Activated T-helper 2 cell treated with anti-CD3 and anti-CD28 coated beads, Interferon-gamma antibody, Interleukin-2, Interleukin-4, amounts not matched to agents 10 μg/mL and 5 μg/mL and 100 μg/mL, durations not matched to agents 14 hours and 24 hours and 36 hours (primary cell): ENCODE measurements around the gene ACTRT2. TPM values are rescaled to one million over a fixed set of nuclear protein-coding genes. Genes with fewer than 3 reads are reported as not detected.

Source experiments
- DNase-seq: peaks from one replicate; pipeline ENCODE4 v3.0.0; 2021; ENCODE audit warnings: low spot score
- H3K27ac Mint-ChIP-seq: one replicate; pipeline ENCODE4 v1.8.0; 2021; ENCODE audit warnings: mixed read lengths
- H3K27me3 Mint-ChIP-seq: one replicate; pipeline ENCODE4 v1.8.0; 2021; ENCODE audit warnings: low read depth, mixed read lengths
- H3K36me3 Mint-ChIP-seq: one replicate; pipeline ENCODE4 v1.8.0; 2021; ENCODE audit warnings: low read depth, mixed read lengths
- H3K4me1 Mint-ChIP-seq: one replicate; pipeline ENCODE4 v1.8.0; 2021; ENCODE audit warnings: low read depth, mixed read lengths
- H3K4me3 Mint-ChIP-seq: one replicate; pipeline ENCODE4 v1.8.0; 2021; ENCODE audit warnings: low read depth, mild to moderate bottlenecking, moderate library complexity, mixed read lengths
- H3K9me3 Mint-ChIP-seq: one replicate; pipeline ENCODE4 v1.8.0; 2021; ENCODE audit warnings: mixed read lengths
- intact Hi-C: fragments of 100-400 bp; cut with micrococcal nuclease; formaldehyde crosslinking; loops from one replicate; pipeline ENCODE4 v1.15.1; 2023
- total RNA-seq: library from RNA; stranded (reverse); gene quantifications from 2 replicates; pipeline ENCODE4 v1.2.3, GENCODE V29; 2022

Gene ACTRT2
- total RNA-seq, 1 donor from 2014 or later, result not detected

- no peaks in the 10 kb centered on the region for H3K36me3 Mint-ChIP-seq
- H3K4me1 Mint-ChIP-seq, result no peaks in the 10 kb centered on the region
- no peak overlapping the region for H3K27ac Mint-ChIP-seq
- no peaks in the 10 kb centered on the region for H3K27me3 Mint-ChIP-seq
- H3K4me3 Mint-ChIP-seq, result no peak overlapping the region
- H3K9me3 Mint-ChIP-seq, result no peaks in the 10 kb centered on the region
- DNase-seq, result no peak
- intact Hi-C loops, result no loop called here
Measured at GRCh38 chr1:3038113-3038551, 16.9 kb downstream of the ACTRT2 start.

GRCh38 chr1:3038571-3039181 lies 17.4 kb downstream of the ACTRT2 start:
- no peak overlapping the region for H3K4me3 Mint-ChIP-seq
- H3K9me3 Mint-ChIP-seq, result no peaks in the 10 kb centered on the region
- no peak overlapping the region for H3K27ac Mint-ChIP-seq
- H3K36me3 Mint-ChIP-seq, result no peaks in the 10 kb centered on the region
- no peak for DNase-seq
- H3K27me3 Mint-ChIP-seq, result no peaks in the 10 kb centered on the region
- intact Hi-C loops, result no loop called here
- no peaks in the 10 kb centered on the region for H3K4me1 Mint-ChIP-seq

- H3K9me3 Mint-ChIP-seq, result no peaks in the 10 kb centered on the region
- no peaks in the 10 kb centered on the region for H3K4me1 Mint-ChIP-seq
- DNase-seq, result no peak
- H3K27me3 Mint-ChIP-seq, result no peaks in the 10 kb centered on the region
- no peak overlapping the region for H3K27ac Mint-ChIP-seq
- no peak overlapping the region for H3K4me3 Mint-ChIP-seq
- intact Hi-C loops, result no loop called here
- no peaks in the 10 kb centered on the region for H3K36me3 Mint-ChIP-seq
Measured at GRCh38 chr1:3040004-3040403, 18.7 kb downstream of the ACTRT2 start.

GRCh38 chr1:3042481-3042880 lies 21.2 kb downstream of the ACTRT2 start:
- Mint-ChIP-seq H3K9me3 (no peaks in the 10 kb centered on the region), H3K27me3 (peaks cover 3% of the 10 kb centered on the region), H3K27ac (no peak overlapping the region), H3K4me3 (no peak overlapping the region), H3K4me1 (no peaks in the 10 kb centered on the region), H3K36me3 (no peaks in the 10 kb centered on the region)
- DNase-seq, result no peak
- intact Hi-C loops, result no loop called here

GRCh38 chr1:3049164-3049563 lies 27.9 kb downstream of the ACTRT2 start:
- intact Hi-C loops, result no loop called here
- Mint-ChIP-seq H3K9me3 (peaks cover 6% of the 10 kb centered on the region), H3K27me3 (peaks cover 3% of the 10 kb centered on the region), H3K4me1 (no peaks in the 10 kb centered on the region), H3K27ac (no peak overlapping the region), H3K4me3 (no peak overlapping the region), H3K36me3 (no peaks in the 10 kb centered on the region)
- DNase-seq, result no peak

GRCh38 chr1:3049905-3050304 lies 28.6 kb downstream of the ACTRT2 start:
- intact Hi-C loops, result no loop called here
- DNase-seq, result no peak
- H3K27ac Mint-ChIP-seq, result no peak overlapping the region
- H3K9me3 Mint-ChIP-seq, result peaks cover 6% of the 10 kb centered on the region
- no peaks in the 10 kb centered on the region for H3K4me1 Mint-ChIP-seq
- H3K27me3 Mint-ChIP-seq, result peaks cover 3% of the 10 kb centered on the region
- no peaks in the 10 kb centered on the region for H3K36me3 Mint-ChIP-seq
- H3K4me3 Mint-ChIP-seq, result no peak overlapping the region

GRCh38 chr1:3050603-3051002 lies 29.3 kb downstream of the ACTRT2 start:
- no peak overlapping the region for H3K27ac Mint-ChIP-seq
- no peaks in the 10 kb centered on the region for H3K36me3 Mint-ChIP-seq
- H3K4me1 Mint-ChIP-seq, result no peaks in the 10 kb centered on the region
- H3K9me3 Mint-ChIP-seq, result peaks cover 6% of the 10 kb centered on the region
- intact Hi-C loops, result no loop called here
- peaks cover 3% of the 10 kb centered on the region for H3K27me3 Mint-ChIP-seq
- no peak overlapping the region for H3K4me3 Mint-ChIP-seq
- no peak for DNase-seq

GRCh38 chr1:3051270-3052268 lies 30.3 kb downstream of the ACTRT2 start:
- peaks cover 6% of the 10 kb centered on the region for H3K9me3 Mint-ChIP-seq
- peaks cover 3% of the 10 kb centered on the region for H3K27me3 Mint-ChIP-seq
- H3K4me3 Mint-ChIP-seq, result no peak overlapping the region
- H3K4me1 Mint-ChIP-seq, result no peaks in the 10 kb centered on the region
- no peak overlapping the region for H3K27ac Mint-ChIP-seq
- no peak for DNase-seq
- no peaks in the 10 kb centered on the region for H3K36me3 Mint-ChIP-seq
- intact Hi-C loops, result no loop called here

- no peaks in the 10 kb centered on the region for H3K36me3 Mint-ChIP-seq
- DNase-seq, result no peak
- no peak overlapping the region for H3K4me3 Mint-ChIP-seq
- H3K27ac Mint-ChIP-seq, result no peak overlapping the region
- no peaks in the 10 kb centered on the region for H3K27me3 Mint-ChIP-seq
- intact Hi-C loops, result no loop called here
- peaks cover 6% of the 10 kb centered on the region for H3K9me3 Mint-ChIP-seq
- no peaks in the 10 kb centered on the region for H3K4me1 Mint-ChIP-seq
Measured at GRCh38 chr1:3052501-3052900, 31.2 kb downstream of the ACTRT2 start.

GRCh38 chr1:3053366-3053980 lies 32.2 kb downstream of the ACTRT2 start:
- Mint-ChIP-seq H3K4me1 (no peaks in the 10 kb centered on the region), H3K36me3 (no peaks in the 10 kb centered on the region)
- DNase-seq, result no peak

GRCh38 chr1:3053986-3054385 lies 32.7 kb downstream of the ACTRT2 start:
- H3K4me3 Mint-ChIP-seq, result no peak overlapping the region
- no peak for DNase-seq
- H3K27ac Mint-ChIP-seq, result no peak overlapping the region
- H3K27me3 Mint-ChIP-seq, result no peaks in the 10 kb centered on the region
- no peaks in the 10 kb centered on the region for H3K36me3 Mint-ChIP-seq
- no peaks in the 10 kb centered on the region for H3K4me1 Mint-ChIP-seq
- intact Hi-C loops, result no loop called here
- H3K9me3 Mint-ChIP-seq, result peaks cover 6% of the 10 kb centered on the region

More at GRCh38 chr1:3053366-3053980, 32.2 kb downstream of the ACTRT2 start:
- H3K9me3 Mint-ChIP-seq, result peaks cover 6% of the 10 kb centered on the region
- no peak overlapping the region for H3K27ac Mint-ChIP-seq
- H3K4me3 Mint-ChIP-seq, result no peak overlapping the region
- no peaks in the 10 kb centered on the region for H3K27me3 Mint-ChIP-seq
- intact Hi-C loops, result no loop called here

- H3K27me3 Mint-ChIP-seq, result no peaks in the 10 kb centered on the region
- no peak overlapping the region for H3K4me3 Mint-ChIP-seq
- DNase-seq, result no peak
- H3K27ac Mint-ChIP-seq, result no peak overlapping the region
- H3K4me1 Mint-ChIP-seq, result no peaks in the 10 kb centered on the region
- no peaks in the 10 kb centered on the region for H3K36me3 Mint-ChIP-seq
- H3K9me3 Mint-ChIP-seq, result peaks cover 6% of the 10 kb centered on the region
- intact Hi-C loops, result no loop called here
Measured at GRCh38 chr1:3054474-3054873, 33.2 kb downstream of the ACTRT2 start.

GRCh38 chr1:3055051-3055450 lies 33.8 kb downstream of the ACTRT2 start:
- H3K27me3 Mint-ChIP-seq, result no peaks in the 10 kb centered on the region
- H3K4me3 Mint-ChIP-seq, result no peak overlapping the region
- intact Hi-C loops, result no loop called here
- DNase-seq, result no peak
- H3K36me3 Mint-ChIP-seq, result no peaks in the 10 kb centered on the region
- H3K9me3 Mint-ChIP-seq, result peaks cover 6% of the 10 kb centered on the region
- H3K4me1 Mint-ChIP-seq, result no peaks in the 10 kb centered on the region
- H3K27ac Mint-ChIP-seq, result no peak overlapping the region
